Measurements from ENCODE around the gene ATG2B.
"Not testable (repeated sequence)": the region's sequence is repeated elsewhere in the genome, so short reads cannot be mapped to it uniquely, and the experiment has no call there.

Gene ATG2B

GRCh38 chr14:96359959-96360358 is 3.2 kb downstream of the ATG2B start:
- no peak overlapping the region for H3K4me3 ChIP-seq (ENCODE audit: low read depth, low read length)
- no peak for TF ChIP-seq CTCF (IDR thresholded peaks at IDR 0.05; ENCODE audit: low read depth, low read length)

- no peak for TF ChIP-seq CTCF (IDR thresholded peaks at IDR 0.05; ENCODE audit: low read depth, low read length)
- H3K4me3 ChIP-seq (ENCODE audit: low read depth, low read length), result no peak overlapping the region
Observed at GRCh38 chr14:96357216-96357615, 5.9 kb downstream of the ATG2B start.

GRCh38 chr14:96354246-96354645 is 8.9 kb downstream of the ATG2B start:
- TF ChIP-seq CTCF (IDR thresholded peaks at IDR 0.05; ENCODE audit: low read depth, low read length), result no peak
- H3K4me3 ChIP-seq (ENCODE audit: low read depth, low read length), result no peak overlapping the region

GRCh38 chr14:96352708-96353107 is 10.4 kb downstream of the ATG2B start:
- no peak overlapping the region for H3K4me3 ChIP-seq (ENCODE audit: low read depth, low read length)
- no peak for TF ChIP-seq CTCF (IDR thresholded peaks at IDR 0.05; ENCODE audit: low read depth, low read length)

GRCh38 chr14:96351986-96352385 is 11.2 kb downstream of the ATG2B start:
- no peak for TF ChIP-seq CTCF (IDR thresholded peaks at IDR 0.05; ENCODE audit: low read depth, low read length)
- H3K4me3 ChIP-seq (ENCODE audit: low read depth, low read length), result no peak overlapping the region

GRCh38 chr14:96349286-96350075 is 13.7 kb downstream of the ATG2B start:
- no peak overlapping the region for H3K4me3 ChIP-seq (ENCODE audit: low read depth, low read length)

GRCh38 chr14:96347957-96348356 is 15.2 kb downstream of the ATG2B start:
- not testable (repeated sequence) for H3K4me3 ChIP-seq (ENCODE audit: low read depth, low read length)

More at GRCh38 chr14:96349286-96350075, 13.7 kb downstream of the ATG2B start:
- TF ChIP-seq CTCF (IDR thresholded peaks at IDR 0.05; ENCODE audit: low read depth, low read length), result no peak

- no peak overlapping the region for H3K4me3 ChIP-seq (ENCODE audit: low read depth, low read length)
- TF ChIP-seq CTCF (IDR thresholded peaks at IDR 0.05; ENCODE audit: low read depth, low read length), result no peak
Observed at GRCh38 chr14:96345669-96346068, 17.5 kb downstream of the ATG2B start.

Measured in WI38 (cell line).